Measurements from ENCODE around the gene GANC.

GANC gene

DNA sequence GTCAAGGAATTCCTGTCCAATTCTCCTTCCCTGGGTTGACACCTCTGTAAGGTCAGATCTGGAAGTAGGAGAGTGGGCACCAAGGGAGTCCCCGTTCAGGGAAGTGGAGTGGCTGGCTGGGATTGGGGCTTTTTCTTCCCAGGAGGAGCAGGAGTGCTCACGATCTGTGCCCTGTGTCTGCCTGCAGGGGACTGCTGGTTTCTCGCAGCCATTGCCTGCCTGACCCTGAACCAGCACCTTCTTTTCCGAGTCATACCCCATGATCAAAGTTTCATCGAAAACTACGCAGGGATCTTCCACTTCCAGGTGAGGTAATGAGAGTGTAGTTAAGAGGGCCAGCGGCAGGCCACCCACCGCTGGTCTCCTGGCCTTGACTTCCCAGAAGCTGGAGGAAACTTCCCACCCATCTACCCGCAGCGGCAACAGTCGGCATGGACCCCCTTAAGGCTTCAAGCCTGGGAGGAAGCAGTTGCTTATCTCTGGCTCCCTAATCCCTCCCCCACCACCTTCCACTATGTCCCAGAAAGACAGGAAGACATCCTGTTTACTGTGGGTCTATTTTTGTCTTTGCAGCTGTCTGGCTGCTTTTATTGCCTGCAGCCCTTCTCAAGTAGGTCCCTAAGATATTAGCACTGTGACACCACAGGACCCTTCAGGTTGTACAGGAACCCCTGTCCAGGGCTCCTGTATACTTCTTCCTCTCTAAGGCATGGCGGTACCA, 113.1 kb downstream of the GANC start:
- no peak for DNase-seq

GRCh38 chr15:42387603-42388002, 114.6 kb downstream of the GANC start:
- DNase-seq = no peak

DNA sequence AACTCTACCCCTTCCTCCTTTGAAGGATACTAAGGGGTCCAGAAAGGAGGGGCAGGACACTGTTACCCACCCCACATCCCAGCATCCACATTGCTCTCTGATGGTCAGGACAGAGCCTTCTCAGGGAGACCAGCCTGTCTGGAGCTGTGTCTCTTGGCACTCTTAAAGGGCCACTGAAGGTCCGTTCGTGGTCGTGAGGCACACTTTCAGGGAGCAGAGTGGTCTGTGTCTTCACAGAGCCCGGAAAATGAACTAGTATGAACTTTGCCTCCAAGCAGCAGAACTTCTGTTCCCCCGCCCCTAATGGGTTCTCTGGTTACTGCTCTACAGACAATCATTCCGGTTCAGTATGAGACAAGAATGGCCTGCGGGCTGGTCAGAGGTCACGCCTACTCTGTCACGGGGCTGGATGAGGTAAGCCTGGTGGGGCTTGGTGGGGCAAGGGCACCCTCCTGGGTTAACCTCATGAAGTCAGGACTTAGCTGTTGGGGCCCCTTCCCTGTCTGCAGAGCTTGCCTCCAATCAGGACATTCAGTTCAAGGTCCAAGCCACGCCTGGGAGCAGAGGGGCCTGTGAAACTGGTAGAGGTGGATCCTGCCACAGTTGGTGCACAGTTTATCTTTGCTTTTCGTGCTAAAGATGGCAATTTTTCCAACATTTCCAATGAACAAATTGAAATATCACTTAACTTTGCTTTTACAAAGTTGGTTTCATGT, 119.5 kb downstream of the GANC start:
- DNase-seq = no peak

GRCh38 chr15:42394106-42394505, 121.1 kb downstream of the GANC start:
- no peak for DNase-seq

- no peak for DNase-seq
Measured at GRCh38 chr15:42395838-42396237, 122.8 kb downstream of the GANC start.

GRCh38 chr15:42401544-42402454, 128.8 kb downstream of the GANC start:
- no peak for DNase-seq

DNA sequence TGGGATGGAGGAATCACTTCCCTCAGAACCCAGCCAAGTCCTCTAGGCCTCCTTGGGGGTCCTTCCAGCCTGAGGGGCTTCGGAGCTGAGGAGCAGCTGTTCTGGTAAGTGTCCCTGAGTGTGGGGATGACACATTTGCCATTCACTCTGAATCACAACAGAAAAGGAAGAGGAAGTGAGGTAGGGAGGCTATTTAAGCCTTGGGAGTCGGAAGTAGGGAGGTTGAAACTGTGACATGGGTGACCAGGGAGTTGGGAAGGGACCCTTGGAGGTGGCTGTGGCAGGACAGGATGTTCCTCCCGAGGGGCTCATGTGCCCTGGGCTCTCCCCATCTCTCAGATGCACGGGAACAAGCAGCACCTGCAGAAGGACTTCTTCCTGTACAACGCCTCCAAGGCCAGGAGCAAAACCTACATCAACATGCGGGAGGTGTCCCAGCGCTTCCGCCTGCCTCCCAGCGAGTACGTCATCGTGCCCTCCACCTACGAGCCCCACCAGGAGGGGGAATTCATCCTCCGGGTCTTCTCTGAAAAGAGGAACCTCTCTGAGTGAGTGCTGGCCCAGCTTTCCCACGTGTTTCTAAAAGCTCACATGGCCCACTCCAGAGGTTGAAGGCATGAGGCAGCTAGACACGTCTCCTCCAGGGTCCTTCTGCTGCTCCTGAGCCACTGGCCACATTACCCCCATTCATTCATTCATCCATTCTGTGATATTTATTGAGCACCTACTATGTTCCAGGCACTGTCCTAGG, 129.6 kb downstream of the GANC start:
- no peak for DNase-seq

GRCh38 chr15:42403389-42403788, 130.4 kb downstream of the GANC start:
- DNase-seq = no peak

GRCh38 chr15:42404461-42405235, 131.6 kb downstream of the GANC start:
- DNase-seq = no peak

- DNase-seq = no peak
Measured at GRCh38 chr15:42405863-42406482, 133.0 kb downstream of the GANC start.
